Measurements from ENCODE around the gene IMMP2L.

GRCh38 chr7:110898516-110898915 is 663.8 kb downstream of the IMMP2L start:
- TF ChIP-seq EP300 (IDR thresholded peaks at IDR 0.05) (no peak), POLR2A (IDR thresholded peaks at IDR 0.05) (no peak)
